T-cell (primary cell): ENCODE data around the gene CXXC5. TPM values are rescaled to one million over a fixed set of nuclear protein-coding genes. Genes with fewer than 3 reads are reported as not detected.

Experiments used
- ATAC-seq, 4 experiments: fragments of 200-7000 bp in 3 of 4; fragments of 150-1000 bp in 1 of 4; cut with Tn5 transposase; replicated peaks in 1 of 4; 1 replicate in 3 of 4; 2 replicates in 1 of 4; pipeline ENCODE4 v1.10.0; 2021; ENCODE audit warnings: moderate library complexity in 3 of 4, mild to moderate bottlenecking in 2 of 4, moderate number of reproducible peaks in 1 of 4
- CTCF ChIA-PET, 2 donors: fragments of 300-600 bp; sonication (Branson Sonifier 250); formaldehyde crosslinking; loops; one replicate each; lab custom pipeline; 2022; ENCODE audit warnings: antibody characterized with exemption in 2 of 2; lab: Charles Lee
- POLR2A ChIA-PET, 2 donors: fragments of 300-600 bp; sonication (Branson Sonifier 250); formaldehyde crosslinking; loops; one replicate each; lab custom pipeline; 2022; ENCODE audit warnings: antibody characterized with exemption in 2 of 2; lab: Charles Lee
- DNase-seq, 35 experiments: peaks; one replicate each; pipeline versions ENCODE4 v3.0.0 to v3.0.0-alpha.2; 2013 to 2023
- H3K27ac ChIP-seq: one replicate; pipeline ENCODE4 v1.5.1; 2013; ENCODE audit warnings: low read length
- H3K27me3 ChIP-seq, 2 experiments: replicated peaks in 1 of 2; 1 replicate in 1 of 2; 2 replicates in 1 of 2; pipeline versions ENCODE4 v1.6.1 to v1.7.0; 2013; ENCODE audit warnings: low read length in 1 of 2, mixed read lengths in 1 of 2; ENCODE audit not compliant: control insufficient read depth in 2 of 2, insufficient read depth in 2 of 2; ENCODE audit errors: extremely low read depth in 1 of 2
- H3K36me3 ChIP-seq, 2 donors: 1 replicate in 1 of 2; 2 replicates in 1 of 2; pipeline versions ENCODE4 v1.6.1 to v1.7.0; 2013; ENCODE audit warnings: low read length in 1 of 2; ENCODE audit not compliant: control insufficient read depth in 2 of 2, insufficient read depth in 1 of 2; ENCODE audit errors: extremely low read depth in 1 of 2
- H3K4me1 ChIP-seq, 2 experiments: 1 replicate in 1 of 2; 2 replicates in 1 of 2; pipeline versions ENCODE4 v1.6.1 to v1.7.0; 2013; ENCODE audit warnings: low read length in 2 of 2, mixed read lengths in 1 of 2; ENCODE audit not compliant: insufficient read depth in 2 of 2, control insufficient read depth in 1 of 2; ENCODE audit errors: extremely low read depth in 1 of 2
- H3K4me3 ChIP-seq, 2 donors: 1 replicate in 1 of 2; 2 replicates in 1 of 2; pipeline versions ENCODE4 v1.5.1 to v1.7.0; 2013; ENCODE audit warnings: mild to moderate bottlenecking in 2 of 2, low read length in 1 of 2, moderate library complexity in 1 of 2; ENCODE audit not compliant: control insufficient read depth in 1 of 2; ENCODE audit errors: extremely low read depth in 1 of 2
- H3K9me3 ChIP-seq: 2 replicates; pipeline ENCODE4 v1.7.0; 2013
- H3K27ac Mint-ChIP-seq, 2 donors: one replicate each; pipeline ENCODE4 v1.8.0; 2020 to 2021; ENCODE audit warnings: mild to moderate bottlenecking in 2 of 2, mixed read lengths in 2 of 2
- H3K27me3 Mint-ChIP-seq, 2 donors: one replicate each; pipeline ENCODE4 v1.8.0; 2021 to 2022; ENCODE audit warnings: mixed read lengths in 2 of 2
- H3K36me3 Mint-ChIP-seq: one replicate; pipeline ENCODE4 v1.8.0; 2021; ENCODE audit warnings: mixed read lengths
- H3K4me1 Mint-ChIP-seq, 3 donors: one replicate each; pipeline ENCODE4 v1.8.0; 2020 to 2022; ENCODE audit warnings: mixed read lengths in 3 of 3, mild to moderate bottlenecking in 1 of 3
- H3K4me3 Mint-ChIP-seq, 3 donors: one replicate each; pipeline ENCODE4 v1.8.0; 2020 to 2022; ENCODE audit warnings: mild to moderate bottlenecking in 3 of 3, mixed read lengths in 3 of 3, moderate library complexity in 3 of 3
- H3K9me3 Mint-ChIP-seq, 3 donors: one replicate each; pipeline ENCODE4 v1.8.0; 2020 to 2022; ENCODE audit warnings: mixed read lengths in 3 of 3
- WGBS: methylation state at CpG from one replicate; pipeline ENCODE4 v1.1.5; 2013; ENCODE audit warnings: missing lambda C conversion rate; ENCODE audit not compliant: insufficient coverage; 5-methylcytosine and 5-hydroxymethylcytosine counted together
- total RNA-seq, 35 experiments: library from RNA in 6 of 35; stranded (reverse) in 6 of 35; fragments of 120-200 nt in 1 of 35; gene quantifications; one replicate each; pipeline versions ENCODE4 v1.2.1 to v1.2.4 and lab custom pipeline; 2013 to 2026

The CXXC5 gene
- total RNA-seq, 5 donors from 2014 or later (not counting 1 experiment from before 2014, with no cell fraction given) = 5.1 to 7.6 (median 6.2) TPM

DNA sequence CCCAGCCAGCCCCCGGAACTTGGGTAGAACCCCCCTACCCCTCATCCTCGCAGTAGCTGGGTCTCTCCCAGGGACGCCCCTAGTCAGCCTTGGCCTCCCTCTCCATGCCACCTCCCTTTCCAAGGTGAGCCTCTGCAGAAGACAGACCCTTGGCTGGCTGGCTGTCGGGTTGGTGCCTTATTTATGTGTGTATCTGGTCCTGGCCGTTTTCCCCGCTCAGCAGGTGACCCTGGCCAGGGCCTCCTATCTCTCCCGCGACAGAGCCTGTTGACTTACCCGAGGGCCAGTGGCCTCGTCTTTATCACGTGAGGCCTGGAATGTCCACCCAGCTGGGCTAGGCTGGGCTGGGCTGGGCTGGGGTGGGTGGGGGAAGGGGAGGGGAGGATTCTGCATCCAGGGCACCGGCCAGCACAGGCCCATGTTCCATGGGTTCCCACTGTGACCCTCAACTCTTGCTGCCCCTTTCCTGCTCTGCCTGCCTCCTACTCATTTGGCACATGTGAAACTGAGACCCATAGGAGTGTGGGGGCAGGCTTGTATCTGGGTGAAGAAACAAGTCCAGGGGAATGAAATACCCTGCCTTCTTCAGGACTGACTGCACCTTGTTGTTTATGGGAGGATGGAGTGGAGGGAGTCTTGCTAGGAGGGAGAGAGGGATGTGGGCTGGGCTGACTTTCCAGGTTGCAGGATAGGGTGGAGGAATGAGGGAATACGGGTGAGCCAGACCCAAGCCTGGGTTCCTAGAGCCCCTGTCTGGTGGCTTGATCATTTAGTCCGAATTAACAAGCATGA is 3.1 kb downstream of the CXXC5 start:
- Mint-ChIP-seq H3K36me3 (no peaks in the 10 kb centered on the region), H3K27me3 (peaks cover 34 to 58% of the 10 kb centered on the region in 2 donors), H3K9me3 (no peaks in the 10 kb centered on the region), H3K27ac (peak overlapping the region in 1 of 2 donors; percentile 46), H3K4me1 (peaks cover 35 to 57% (median 54%) of the 10 kb centered on the region in 3 donors), H3K4me3 (peak overlapping the region; percentile 13 to 93 (median 59))
- ATAC-seq (no peak), DNase-seq (no peak)
- Histone ChIP-seq H3K4me3 (peak overlapping the region in 1 of 2 donors; percentile 68), H3K9me3 (no peaks in the 10 kb centered on the region), H3K36me3 (no peaks in the 10 kb centered on the region), H3K27ac (no peak overlapping the region), H3K4me1 (peaks cover 16 to 71% of the 10 kb centered on the region in 2 experiments), H3K27me3 (peaks cover 0 to 74% of the 10 kb centered on the region in 2 experiments)
- ChIA-PET POLR2A (interaction anchor here in 1 of 2 donors (0.5 kb wide), 1 partner anchor 59 kb away, joined by 3 read pairs; no protein-coding TSS in a partner anchor), CTCF (interaction anchor here (0.6 to 1.9 kb wide), 3 partner anchors 15 to 369 kb away, joined by 4 to 12 read pairs (median 4); no protein-coding TSS in a partner anchor)
- WGBS = 67% methylated on average over 1 of the region's 14 CpGs

DNA sequence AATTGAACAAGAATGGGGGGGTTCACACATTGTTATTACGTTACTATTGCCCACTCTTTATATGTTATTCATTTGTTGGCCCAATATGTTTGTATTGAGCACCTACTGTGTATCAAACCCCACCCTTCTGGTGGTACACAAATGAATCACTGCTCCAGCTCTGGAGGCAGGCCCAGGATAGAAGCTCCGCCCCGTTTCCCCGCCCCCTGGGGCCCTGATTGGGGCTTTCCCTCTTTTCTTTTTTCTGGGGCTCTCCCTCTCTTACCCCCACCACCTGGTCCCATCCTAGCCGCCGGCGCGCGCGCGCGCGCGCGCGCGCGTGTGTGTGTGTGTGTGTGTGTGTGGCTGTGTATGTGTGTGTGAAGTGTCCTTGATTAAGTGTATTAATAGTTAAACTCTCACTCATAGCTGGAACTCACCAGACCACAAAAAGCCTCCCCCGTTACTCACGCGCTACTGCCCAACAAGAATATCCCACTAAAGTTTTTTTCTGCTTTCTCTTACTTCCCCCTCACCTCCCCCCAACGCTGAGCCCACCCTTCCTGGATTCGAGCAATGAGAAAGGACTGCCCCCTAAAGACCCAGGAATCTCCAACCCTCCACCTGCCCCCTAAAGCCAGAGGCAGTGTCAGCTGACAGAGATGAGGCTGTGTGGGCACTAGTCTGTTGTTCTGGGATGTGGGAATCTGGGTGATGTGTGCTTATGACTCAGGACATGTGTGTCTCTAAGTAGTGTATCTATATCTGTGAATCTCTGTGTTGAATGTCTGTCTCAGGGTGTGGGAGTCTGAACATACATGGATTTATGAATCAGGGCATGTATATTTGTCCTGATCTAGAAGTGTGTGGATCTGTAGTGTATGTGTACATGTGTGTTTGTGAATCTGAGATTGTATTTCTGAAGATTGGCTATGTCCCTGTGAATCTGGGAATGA is 4.0 kb downstream of the CXXC5 start:
- H3K4me1 Mint-ChIP-seq = peaks cover 32 to 49% (median 46%) of the 10 kb centered on the region in 3 donors
- no peak overlapping the region for H3K27ac Mint-ChIP-seq
- CTCF ChIA-PET = no interaction called here
- Histone ChIP-seq H3K27me3 (peaks cover 0 to 69% of the 10 kb centered on the region in 2 experiments), H3K27ac (no peak overlapping the region), H3K4me3 (no peak overlapping the region), H3K9me3 (no peaks in the 10 kb centered on the region), H3K4me1 (peaks cover 16 to 68% of the 10 kb centered on the region in 2 experiments), H3K36me3 (no peaks in the 10 kb centered on the region)
- peaks cover 28 to 50% of the 10 kb centered on the region in 2 donors for H3K27me3 Mint-ChIP-seq
- peak overlapping the region; percentile 1 to 93 (median 13) for H3K4me3 Mint-ChIP-seq
- ATAC-seq = peak in 3 of 4 experiments; percentile 34 to 66 (median 38)
- H3K9me3 Mint-ChIP-seq = no peaks in the 10 kb centered on the region
- POLR2A ChIA-PET = no interaction called here
- H3K36me3 Mint-ChIP-seq = no peaks in the 10 kb centered on the region
- DNase-seq = peak in 33 of 35 experiments; percentile 33 to 78 (median 61)
- 5% methylated on average over 4 of the region's 23 CpGs for WGBS

DNA sequence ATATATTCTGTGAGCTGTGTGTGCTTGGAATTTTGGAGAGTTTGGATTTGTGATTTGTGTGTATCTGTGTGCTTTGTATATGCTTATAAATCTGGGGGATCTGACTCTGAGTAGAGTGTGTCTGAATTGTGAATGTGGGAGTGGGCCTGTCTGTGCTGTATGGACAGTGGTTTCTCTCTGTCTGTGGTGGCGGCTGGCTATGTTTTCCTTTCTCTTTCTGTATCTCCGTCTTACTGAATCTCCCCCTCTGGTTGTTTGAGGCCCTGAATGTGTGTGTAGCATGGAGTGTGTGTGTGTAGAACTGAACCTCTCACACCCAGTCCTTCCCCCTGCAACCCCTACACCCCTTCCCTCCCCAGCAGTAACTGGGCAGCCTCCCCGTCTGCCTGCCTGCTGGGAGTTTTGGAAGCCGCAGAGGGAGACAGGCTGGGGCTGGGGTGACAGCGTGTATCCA is 4.7 kb downstream of the CXXC5 start:
- Histone ChIP-seq H3K4me3 (no peak overlapping the region), H3K27me3 (peaks cover 0 to 66% of the 10 kb centered on the region in 2 experiments), H3K4me1 (peaks cover 16 to 67% of the 10 kb centered on the region in 2 experiments), H3K36me3 (no peaks in the 10 kb centered on the region), H3K27ac (no peak overlapping the region), H3K9me3 (no peaks in the 10 kb centered on the region)
- POLR2A ChIA-PET = no interaction called here
- H3K27me3 Mint-ChIP-seq = peaks cover 28 to 47% of the 10 kb centered on the region in 2 donors
- H3K36me3 Mint-ChIP-seq = no peaks in the 10 kb centered on the region
- peak overlapping the region; percentile 3 to 35 for H3K27ac Mint-ChIP-seq
- H3K4me1 Mint-ChIP-seq = peaks cover 38 to 48% (median 44%) of the 10 kb centered on the region in 3 donors
- H3K9me3 Mint-ChIP-seq = no peaks in the 10 kb centered on the region
- no CpG with 5 or more reads among the region's 5 CpGs for WGBS
- peak in 2 of 35 experiments; percentile 29 to 30 for DNase-seq
- no peak for ATAC-seq
- H3K4me3 Mint-ChIP-seq = peak overlapping the region; percentile 1 to 13 (median 2)
- CTCF ChIA-PET = no interaction called here

DNA sequence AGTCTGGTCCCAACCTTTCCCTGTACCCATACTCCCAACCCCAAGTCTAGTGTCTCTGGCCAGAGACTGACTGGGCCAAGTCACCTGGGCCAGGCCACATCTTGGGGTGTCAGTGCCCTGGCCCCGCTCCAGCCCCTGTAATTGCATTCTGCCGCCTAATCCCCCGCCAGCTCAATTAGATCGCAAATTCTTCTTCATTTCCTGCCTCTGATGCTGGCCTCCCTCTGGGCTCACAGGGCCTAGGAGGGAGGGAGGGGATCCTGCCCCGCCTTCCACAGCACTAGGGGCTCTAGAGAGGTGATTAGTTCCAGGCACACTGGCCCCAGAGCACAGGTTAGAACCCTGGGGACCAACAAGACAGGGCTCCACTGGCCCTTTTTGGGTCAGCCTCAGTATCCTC is 5.5 kb downstream of the CXXC5 start:
- Mint-ChIP-seq H3K4me3 (no peak overlapping the region), H3K27ac (no peak overlapping the region), H3K4me1 (peaks cover 38 to 53% (median 48%) of the 10 kb centered on the region in 3 donors), H3K9me3 (no peaks in the 10 kb centered on the region), H3K36me3 (no peaks in the 10 kb centered on the region), H3K27me3 (peaks cover 28 to 46% of the 10 kb centered on the region in 2 donors)
- CTCF ChIA-PET = no interaction called here
- Histone ChIP-seq H3K27ac (no peak overlapping the region), H3K27me3 (peaks cover 0 to 67% of the 10 kb centered on the region in 2 experiments), H3K4me1 (peaks cover 20 to 73% of the 10 kb centered on the region in 2 experiments), H3K9me3 (no peaks in the 10 kb centered on the region), H3K36me3 (no peaks in the 10 kb centered on the region), H3K4me3 (no peak overlapping the region)
- WGBS = 85% methylated on average over 4 of the region's 5 CpGs
- POLR2A ChIA-PET = no interaction called here
- no peak for ATAC-seq
- DNase-seq = no peak

DNA sequence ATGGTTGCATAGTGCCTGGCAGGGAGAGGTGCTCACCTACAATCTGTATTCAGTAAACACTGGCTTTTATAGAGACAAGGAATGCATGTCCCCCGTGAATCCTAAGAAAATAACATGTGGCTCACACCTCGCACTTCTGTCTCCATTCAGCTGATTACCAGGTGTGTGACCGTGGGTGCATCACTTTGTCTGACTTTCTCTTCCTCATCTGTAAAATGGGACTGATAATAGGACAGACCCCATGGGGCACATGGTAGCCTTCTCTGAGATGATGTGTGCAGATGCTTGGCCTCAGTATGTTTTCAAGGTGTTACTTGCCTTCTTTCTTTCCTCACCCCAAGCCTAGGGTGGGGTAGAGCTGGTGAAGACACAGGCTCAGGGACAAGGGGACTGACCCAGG is 6.3 kb downstream of the CXXC5 start:
- H3K36me3 Mint-ChIP-seq = no peaks in the 10 kb centered on the region
- no CpG with 5 or more reads among the region's 3 CpGs for WGBS
- H3K4me3 ChIP-seq = no peak overlapping the region

More for the DNA sequence above, 6.3 kb downstream of the CXXC5 start:
- POLR2A ChIA-PET = no interaction called here
- Mint-ChIP-seq H3K4me1 (peaks cover 42 to 58% (median 48%) of the 10 kb centered on the region in 3 donors), H3K27me3 (peaks cover 31 to 44% of the 10 kb centered on the region in 2 donors), H3K27ac (peak overlapping the region in 1 of 2 donors; percentile 28), H3K9me3 (no peaks in the 10 kb centered on the region), H3K4me3 (no peak overlapping the region)
- no peak for ATAC-seq
- DNase-seq = no peak
- Histone ChIP-seq H3K27me3 (peaks cover 0 to 62% of the 10 kb centered on the region in 2 experiments), H3K36me3 (no peaks in the 10 kb centered on the region), H3K9me3 (no peaks in the 10 kb centered on the region), H3K27ac (no peak overlapping the region), H3K4me1 (peaks cover 18 to 71% of the 10 kb centered on the region in 2 experiments)
- CTCF ChIA-PET = no interaction called here
